ENCODE measurements around the gene ROR2.

The ROR2 gene

GRCh38 chr9:91908746-91909145, 41.3 kb downstream of the ROR2 start:
- H3K4me3 ChIP-seq (ENCODE audit: control insufficient read depth, low read depth, low read length): no peak overlapping the region
- peak; percentile 73 for DNase-seq (ENCODE audit: low read depth)
- no peak for TF ChIP-seq CTCF (conservative IDR thresholded peaks at IDR 0.05; ENCODE audit: control insufficient read depth, insufficient read depth, low read depth, low read length)

GRCh38 chr9:91908293-91908623, 41.8 kb downstream of the ROR2 start:
- no peak for DNase-seq (ENCODE audit: low read depth)

GRCh38 chr9:91907484-91908292, 42.3 kb downstream of the ROR2 start:
- TF ChIP-seq CTCF (conservative IDR thresholded peaks at IDR 0.05; ENCODE audit: control insufficient read depth, insufficient read depth, low read depth, low read length): no peak
- H3K4me3 ChIP-seq (ENCODE audit: control insufficient read depth, low read depth, low read length): no peak overlapping the region
- DNase-seq (ENCODE audit: low read depth): no peak

More at GRCh38 chr9:91908293-91908623, 41.8 kb downstream of the ROR2 start:
- no peak for TF ChIP-seq CTCF (conservative IDR thresholded peaks at IDR 0.05; ENCODE audit: control insufficient read depth, insufficient read depth, low read depth, low read length)
- H3K4me3 ChIP-seq (ENCODE audit: control insufficient read depth, low read depth, low read length): no peak overlapping the region

- TF ChIP-seq CTCF (conservative IDR thresholded peaks at IDR 0.05; ENCODE audit: control insufficient read depth, insufficient read depth, low read depth, low read length): no peak
- H3K4me3 ChIP-seq (ENCODE audit: control insufficient read depth, low read depth, low read length): peak overlapping the region; percentile 19
- DNase-seq (ENCODE audit: low read depth): no peak
Observed at GRCh38 chr9:91905991-91906469, 44.0 kb downstream of the ROR2 start.

GRCh38 chr9:91905237-91905650, 44.8 kb downstream of the ROR2 start:
- no peak overlapping the region for H3K4me3 ChIP-seq (ENCODE audit: control insufficient read depth, low read depth, low read length)
- no peak for DNase-seq (ENCODE audit: low read depth)
- TF ChIP-seq CTCF (conservative IDR thresholded peaks at IDR 0.05; ENCODE audit: control insufficient read depth, insufficient read depth, low read depth, low read length): no peak

GRCh38 chr9:91904588-91905236, 45.3 kb downstream of the ROR2 start:
- DNase-seq (ENCODE audit: low read depth): no peak
- no peak overlapping the region for H3K4me3 ChIP-seq (ENCODE audit: control insufficient read depth, low read depth, low read length)
- TF ChIP-seq CTCF (conservative IDR thresholded peaks at IDR 0.05; ENCODE audit: control insufficient read depth, insufficient read depth, low read depth, low read length): no peak
